Right kidney (tissue), 1 donor: ENCODE data around the gene RNF180.
"Not testable (repeated sequence)": the region's sequence is repeated elsewhere in the genome, so short reads cannot be mapped to it uniquely, and the experiment has no call there.

Experiments used
- DNase-seq: peaks from one replicate; pipeline ENCODE4 v3.0.0-alpha.2; 2016

The RNF180 gene

DNA sequence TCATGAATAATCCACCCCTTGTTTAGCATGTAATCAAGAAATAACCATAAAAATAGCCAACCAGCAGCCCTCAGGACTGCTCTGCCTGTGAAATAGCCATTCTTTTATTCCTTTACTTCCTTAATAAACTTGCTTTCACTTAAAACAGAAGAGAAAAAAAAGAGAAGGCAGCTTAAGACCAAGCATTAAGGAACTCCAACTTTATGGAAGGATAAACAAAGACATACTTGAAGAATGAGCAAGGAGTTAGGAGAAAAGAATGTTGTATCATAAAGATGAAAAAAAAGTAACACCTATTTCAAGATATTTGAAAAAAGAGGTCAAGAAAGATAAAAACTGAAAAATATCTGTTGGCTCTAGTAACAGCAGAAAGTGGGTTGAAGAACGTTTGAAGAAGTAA, 107.6 kb downstream of the RNF180 start:
- DNase-seq = no peak

DNA sequence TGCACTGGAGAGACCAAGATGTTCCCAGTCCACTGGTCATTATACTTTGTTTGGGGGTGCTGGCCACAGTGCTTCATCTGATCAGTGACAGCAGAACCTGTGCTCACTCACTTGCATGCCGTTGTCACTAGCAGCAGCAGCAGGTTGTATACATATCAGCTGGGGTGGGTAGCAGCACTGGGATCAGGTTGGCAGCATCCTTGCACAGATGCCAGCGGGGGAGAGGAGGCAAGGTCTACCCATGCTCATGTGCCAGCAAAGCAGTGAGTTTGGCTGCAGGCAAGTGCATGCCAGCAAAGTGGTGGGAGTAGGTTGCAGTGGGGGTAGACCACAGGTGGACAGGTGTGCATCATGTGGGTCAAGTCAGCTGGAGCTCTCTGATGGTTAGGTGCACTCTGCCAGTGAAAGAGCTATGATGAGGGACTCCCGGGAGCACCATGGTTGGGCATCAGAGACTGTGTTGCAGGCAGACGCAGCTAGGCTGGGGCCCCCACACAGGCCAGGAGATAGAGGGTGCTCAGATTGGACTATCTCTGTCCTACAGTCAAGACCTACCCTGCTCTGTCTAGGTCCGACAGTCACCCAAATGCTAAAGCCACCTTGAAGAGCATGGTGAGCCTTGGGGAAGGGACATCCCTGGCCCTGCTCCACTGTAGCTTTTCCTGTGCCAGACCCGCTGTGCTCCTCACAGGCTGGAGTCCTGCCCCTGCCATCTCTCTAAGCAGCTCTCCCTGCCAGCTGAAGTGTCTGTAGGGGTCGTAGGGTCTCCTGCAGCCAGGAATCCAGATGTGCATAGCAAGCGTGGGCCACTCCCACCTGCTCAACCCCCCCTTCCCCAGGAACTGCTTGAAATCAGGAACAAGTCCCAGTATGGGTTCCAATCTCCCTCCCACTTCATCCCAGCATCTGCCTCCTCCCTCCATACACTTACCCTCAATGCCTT, 119.8 kb downstream of the RNF180 start:
- no peak for DNase-seq

DNA sequence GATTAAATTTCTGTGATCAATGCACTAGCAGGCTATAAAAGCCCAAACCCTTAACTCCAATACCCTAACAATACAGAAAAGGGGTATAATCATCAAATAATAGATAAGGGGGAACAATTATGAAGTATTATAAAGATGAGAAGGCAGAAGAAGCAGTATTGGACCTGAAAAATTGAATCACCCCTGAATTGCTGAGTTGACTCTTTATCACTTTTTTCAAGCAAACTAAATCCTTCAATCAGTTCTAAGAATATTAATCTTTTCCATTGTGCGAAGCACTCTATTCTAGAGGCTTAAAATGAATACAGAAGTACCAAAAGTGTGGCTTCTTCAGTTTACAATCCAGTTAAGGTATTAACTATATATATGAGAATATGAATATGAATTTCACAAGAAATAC, 120.7 kb downstream of the RNF180 start:
- DNase-seq = no peak

DNA sequence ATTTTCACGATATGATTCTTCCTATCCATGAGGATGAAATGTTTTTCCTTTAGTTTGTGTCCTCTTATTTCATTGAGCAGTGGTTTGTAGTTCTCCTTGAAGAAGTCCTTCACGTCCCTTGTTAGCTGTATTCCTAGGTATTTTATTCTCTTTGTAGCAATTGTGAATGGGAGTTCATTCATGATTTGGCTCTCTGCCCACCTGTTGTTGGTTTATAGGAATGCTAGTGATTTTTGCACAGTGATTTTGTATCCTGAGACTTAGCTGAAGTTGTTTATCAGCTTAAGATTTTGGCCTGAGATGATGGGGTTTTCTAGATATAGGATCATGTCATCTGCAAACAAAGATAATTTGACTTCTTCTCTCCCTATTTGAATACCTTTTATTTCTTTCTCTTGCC, 122.9 kb downstream of the RNF180 start:
- DNase-seq = not testable (repeated sequence)

DNA sequence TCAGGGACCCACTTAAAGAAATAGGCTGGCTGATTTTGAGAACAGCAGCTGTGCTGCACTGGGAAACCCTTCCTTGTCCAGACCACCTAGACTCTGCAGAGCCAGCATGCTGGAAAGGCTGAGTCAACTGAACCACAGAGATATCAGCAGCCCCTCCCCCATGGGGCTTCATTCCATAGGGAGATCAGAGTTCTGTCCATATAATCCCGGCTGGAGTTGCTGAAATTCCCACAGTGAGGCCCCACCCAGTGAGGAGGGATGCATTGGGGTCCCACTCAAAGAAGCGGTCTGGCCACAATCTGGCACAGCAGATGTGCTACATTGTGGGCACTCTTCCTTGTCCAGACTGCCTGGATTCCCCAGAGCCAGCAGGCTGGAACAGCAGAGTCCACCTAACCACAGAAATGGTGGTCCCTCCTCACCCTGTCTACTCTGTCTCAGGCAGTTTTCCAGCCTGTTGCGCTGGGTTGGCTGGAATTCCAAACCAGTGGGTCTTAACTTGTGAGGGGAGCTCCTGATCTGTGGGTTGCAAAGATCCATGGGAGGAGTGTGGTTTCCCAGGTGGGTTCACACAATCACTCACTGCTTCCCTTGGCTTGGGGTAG, 127.1 kb downstream of the RNF180 start:
- DNase-seq = no peak

DNA sequence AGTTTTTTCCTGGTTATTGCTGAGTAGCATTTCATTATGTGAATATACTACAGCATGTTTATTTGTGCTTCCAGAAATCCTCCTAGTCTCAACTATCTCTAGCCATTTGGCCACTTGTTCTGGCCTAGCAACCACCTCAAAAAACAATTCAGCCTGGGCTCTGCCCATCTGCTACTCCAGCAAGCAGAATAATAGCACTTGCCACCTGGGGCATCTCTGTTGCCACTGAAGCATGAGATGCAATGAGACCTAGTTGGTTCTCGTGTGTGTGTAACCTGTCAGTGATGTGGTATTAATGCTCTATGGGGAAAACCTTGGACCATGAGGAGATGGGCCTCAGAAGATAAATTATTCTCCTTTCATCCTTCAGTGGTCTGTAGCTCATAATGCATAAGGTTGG, 129.5 kb downstream of the RNF180 start:
- no peak for DNase-seq

DNA sequence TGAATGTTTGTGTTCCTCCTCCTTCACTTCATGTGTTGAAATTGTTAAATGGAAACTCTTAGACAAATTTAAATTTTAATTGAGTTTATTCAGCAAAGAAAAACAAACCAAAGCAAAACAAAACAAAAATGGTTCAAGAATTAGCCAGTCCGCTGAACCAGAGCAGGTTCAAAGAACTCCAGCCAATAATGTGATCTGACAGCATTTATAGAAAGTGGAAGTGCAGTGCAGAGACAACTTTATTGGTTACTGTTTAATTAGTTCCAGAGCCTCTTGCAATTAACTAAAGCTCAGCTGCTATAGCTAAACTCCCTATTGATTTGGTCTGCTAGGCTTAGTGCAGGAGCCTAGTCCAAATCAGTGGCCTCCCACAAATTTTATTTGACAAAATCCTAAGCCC, 132.9 kb downstream of the RNF180 start:
- DNase-seq = peak; percentile 9

DNA sequence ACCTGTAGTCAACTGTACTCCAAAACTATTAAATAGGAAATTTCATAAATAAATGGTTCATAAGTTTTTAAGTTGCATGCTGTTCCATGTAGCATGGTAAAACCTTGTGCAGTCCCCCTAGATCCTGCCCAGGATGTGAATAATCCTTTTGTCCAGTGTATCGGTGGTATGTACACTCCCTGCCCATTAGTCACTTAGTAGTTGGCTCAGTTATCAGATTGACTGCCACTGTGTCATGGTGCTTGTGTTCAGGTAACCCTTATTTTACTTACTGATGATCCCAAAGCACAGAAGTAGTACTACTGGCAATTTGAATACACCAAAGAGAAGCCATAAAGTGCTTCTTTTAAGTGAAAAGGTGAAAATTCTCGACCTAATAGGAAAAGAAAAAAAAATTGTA, 134.2 kb downstream of the RNF180 start:
- no peak for DNase-seq

DNA sequence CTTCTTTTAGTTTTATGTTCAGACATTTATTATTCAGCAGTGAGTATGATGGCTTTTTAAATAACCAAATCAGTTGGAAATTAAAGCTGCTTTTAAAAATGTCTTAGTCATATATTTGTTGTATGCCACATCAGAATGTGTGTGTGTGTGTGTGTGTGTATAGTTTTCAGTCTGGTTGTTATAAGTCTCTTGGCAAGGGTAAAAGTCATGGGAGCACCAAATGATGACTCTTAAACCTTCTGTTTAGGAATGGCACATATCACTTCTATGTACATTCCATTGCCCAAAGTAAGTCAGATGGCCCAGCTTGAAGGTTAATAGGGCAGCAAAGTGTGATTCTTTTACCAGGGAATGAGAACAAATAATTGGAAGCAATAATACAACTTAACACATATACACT, 135.9 kb downstream of the RNF180 start:
- DNase-seq = no peak

DNA sequence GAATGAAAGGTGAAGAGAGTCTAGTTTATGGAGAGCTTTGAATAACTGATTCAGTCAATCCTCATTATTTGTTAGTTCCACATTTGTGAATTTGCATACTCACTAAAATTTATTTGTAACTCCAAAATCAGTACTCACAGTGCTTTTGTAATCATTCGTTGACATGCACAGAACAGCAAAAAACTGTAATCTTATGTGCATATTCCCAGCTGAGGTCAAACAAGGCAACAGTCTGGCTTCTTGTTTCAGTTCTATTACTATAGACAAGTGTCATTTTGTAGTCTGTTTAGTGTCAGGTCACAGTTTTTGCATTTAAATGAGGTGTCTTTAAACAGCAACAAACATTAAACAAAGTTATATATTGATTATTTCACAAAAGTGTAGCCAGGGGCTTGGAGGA, 142.5 kb downstream of the RNF180 start:
- DNase-seq = no peak

DNA sequence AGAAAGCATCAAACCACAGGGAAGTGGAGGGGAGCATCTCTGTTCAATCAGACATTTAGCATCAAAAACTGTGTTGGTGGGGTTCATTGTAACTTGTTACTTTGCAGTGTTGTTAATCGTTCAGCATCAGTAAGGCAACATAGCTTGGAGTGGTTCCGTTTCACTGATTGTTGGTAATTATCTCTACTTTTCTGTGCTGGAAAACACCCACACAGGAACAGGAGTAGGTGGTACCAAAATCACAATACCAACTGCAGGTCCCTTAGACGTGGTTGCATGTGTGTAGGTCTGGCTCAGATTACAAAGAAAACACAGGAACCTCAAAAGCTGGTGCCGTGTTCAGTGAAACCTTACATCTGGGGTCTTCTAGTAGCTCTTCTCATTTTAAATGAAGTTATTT, 146.8 kb downstream of the RNF180 start:
- no peak for DNase-seq

DNA sequence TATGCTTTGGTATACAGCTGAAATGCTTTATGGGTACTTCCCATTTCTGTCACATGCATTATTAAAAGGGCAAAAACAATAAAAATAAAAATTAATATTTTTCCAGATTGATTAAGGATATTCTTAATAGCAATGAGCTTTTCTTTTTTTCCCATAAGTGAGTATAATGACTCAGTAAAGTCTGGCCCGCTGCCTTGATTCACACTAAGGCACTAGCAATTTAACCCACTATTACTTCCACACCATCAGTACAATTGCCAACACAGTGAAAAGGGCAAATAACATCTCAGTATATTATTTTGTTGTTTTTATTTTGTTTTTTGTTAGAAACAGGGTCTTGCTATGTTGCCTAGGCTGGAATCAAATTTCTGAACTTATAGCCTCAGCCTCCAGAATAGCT, 150.1 kb downstream of the RNF180 start:
- DNase-seq = no peak

DNA sequence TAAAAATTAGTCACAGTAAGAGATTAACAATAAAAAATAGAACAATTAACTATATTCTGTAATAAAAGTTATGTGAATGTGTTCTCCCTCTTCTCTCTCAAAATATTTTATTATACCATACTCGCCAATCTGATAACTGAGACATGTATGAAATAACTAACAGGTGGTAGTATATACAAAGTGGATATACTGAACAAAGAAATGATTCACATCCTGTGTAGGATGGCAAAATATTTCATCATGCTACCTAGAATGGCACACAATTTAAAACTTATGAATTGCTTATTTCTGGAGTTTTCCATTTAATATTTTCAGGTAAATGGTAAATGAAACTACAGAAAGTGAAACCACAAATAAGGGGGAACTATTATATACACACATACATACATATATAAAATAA, 152.5 kb downstream of the RNF180 start:
- DNase-seq = no peak

DNA sequence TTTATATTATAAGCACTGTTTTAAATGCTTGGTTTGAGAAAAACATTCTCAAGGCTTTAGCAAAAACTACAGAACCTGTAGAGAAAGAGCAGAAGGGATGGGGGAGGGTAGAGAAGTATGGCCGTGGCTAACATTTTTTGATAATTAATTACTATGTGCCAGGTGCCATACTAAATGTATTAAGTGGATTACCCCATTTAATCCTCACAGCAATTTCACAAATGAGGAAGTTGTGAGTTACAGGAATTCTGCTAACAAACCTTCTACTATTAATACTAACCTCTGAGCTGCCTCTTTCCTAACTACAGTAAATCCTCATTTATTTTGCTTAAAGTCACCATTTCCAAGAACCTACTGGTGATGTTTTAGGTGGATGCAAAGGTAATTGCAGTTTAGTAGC, 157.9 kb downstream of the RNF180 start:
- DNase-seq = no peak

DNA sequence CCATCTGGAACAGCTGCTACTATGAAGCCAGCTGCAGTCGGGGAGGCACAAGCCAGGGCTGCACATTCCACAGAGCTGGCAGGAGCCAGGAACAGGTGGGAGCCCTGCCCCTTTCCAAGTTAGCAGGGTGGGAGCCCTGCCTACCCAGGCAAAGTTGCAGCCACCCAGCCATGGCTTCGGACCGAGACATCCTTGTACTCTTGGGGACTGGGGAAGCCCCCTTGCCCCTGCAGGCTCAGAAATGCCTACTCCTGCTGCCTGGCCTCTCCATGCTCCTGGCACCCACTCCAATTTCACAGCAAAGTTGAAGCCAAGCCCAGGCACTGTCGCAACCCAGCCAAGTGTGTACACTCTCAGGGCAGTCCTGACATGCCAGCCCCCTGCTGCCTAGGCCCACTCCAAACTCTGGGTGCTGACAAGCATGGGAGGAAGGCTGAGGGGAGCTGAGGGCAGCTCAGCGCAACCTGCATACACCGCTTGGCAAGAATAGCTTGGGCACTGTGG, 165.1 kb downstream of the RNF180 start:
- DNase-seq = no peak

DNA sequence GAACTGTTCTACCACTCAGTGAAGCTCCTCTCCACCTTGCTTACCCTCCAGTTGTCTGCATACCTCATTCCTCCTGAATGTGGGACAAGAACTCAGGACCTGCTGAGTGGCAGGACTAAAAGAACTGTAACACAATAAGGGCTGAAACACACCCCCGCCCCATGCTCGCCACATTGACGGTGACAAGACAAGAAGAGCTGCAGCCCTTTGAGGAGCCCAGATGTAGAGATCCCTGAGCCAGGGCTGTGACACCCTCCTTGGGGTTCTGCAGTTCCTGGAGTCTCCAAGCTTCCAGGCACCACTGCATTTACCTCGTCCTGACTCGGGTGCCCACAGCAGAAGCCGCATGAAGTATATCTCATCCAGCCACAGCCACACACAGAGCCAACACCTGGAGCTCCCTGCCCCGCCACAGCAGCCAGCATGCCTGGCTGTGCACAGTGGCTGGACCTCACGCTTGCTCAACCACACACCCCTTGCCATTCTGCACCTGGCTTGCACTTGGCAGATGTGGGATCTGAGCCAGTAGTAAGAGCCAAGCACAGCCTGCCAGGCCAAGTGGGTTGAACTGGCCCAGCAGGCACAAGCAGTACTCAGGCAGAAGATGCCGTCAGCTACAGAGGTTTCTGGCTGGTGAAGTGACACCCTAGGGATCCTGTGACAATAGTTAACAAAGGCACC, 166.1 kb downstream of the RNF180 start:
- DNase-seq = no peak

DNA sequence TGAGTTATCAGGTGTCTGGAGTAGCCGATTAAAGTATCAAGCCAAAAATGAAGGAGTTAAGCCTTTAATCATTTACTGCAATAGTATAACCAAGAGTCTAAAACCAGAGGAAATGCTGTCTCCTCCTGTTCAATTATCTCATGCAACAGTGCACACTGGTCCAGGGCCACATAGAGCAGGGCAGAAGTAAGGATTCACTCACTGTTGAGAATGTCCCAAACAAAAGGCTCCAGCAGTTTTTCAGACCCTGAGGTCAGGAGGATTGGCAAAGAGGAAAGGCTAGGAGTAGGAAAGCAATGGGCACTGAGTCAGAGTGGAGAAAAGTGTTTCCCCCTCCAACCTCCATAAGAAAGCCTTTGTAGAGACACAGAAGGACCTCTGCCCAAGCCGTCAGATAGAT, 168.2 kb downstream of the RNF180 start:
- no peak for DNase-seq

DNA sequence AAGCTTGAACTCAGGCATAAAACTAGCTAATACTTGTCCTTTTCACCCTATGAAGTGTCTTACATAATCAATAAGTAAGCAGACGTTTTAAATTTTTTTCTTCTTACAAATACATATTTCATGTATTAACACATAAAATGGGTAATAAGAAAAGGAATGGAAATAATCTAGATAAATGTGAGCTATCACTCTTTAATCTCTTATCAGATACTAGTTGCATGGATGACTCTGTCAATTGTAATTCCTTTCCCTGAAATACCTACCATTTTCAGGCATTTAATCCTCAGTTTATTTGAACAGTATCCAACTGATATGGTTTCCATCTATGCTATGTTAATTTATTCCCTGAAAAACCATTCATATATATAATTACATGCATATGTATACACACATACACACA, 174.1 kb downstream of the RNF180 start:
- DNase-seq = no peak

DNA sequence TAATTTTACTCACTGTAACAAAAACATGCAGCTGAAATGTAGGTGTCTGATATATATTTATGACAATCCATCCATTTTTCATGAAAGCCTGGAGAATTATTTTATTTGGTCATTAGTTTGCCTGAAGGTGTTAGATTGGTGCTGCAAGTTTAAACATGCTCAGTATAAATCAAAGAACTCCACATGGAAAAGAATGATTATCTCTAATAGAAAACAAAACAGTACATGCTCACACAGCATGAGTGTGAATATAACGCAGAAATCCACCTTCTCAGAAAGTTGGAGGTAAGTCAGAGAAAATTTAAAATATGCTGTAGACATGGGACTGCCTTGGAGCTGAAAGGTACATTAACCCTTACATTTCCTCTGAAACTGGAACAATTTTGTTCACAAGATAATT, 174.7 kb downstream of the RNF180 start:
- DNase-seq = no peak

DNA sequence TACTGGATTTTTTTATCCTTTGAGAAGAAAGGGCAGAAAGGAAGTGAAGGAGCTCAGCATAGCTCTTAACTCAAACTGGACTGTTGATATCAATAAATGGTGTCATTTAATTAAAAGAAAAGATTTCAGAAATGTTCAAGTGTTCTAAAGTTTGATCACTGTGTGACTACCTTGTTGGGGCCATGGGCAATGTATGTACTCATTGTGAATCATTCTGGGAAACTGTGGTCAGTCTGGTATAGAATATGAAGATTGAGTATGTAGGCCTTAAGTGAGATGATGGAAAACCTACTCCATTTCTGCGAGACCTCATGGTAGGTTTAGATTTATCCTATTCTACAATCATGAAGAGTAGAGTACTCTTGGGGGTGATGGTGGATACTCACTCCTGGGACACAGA, 175.7 kb downstream of the RNF180 start:
- DNase-seq = no peak

DNA sequence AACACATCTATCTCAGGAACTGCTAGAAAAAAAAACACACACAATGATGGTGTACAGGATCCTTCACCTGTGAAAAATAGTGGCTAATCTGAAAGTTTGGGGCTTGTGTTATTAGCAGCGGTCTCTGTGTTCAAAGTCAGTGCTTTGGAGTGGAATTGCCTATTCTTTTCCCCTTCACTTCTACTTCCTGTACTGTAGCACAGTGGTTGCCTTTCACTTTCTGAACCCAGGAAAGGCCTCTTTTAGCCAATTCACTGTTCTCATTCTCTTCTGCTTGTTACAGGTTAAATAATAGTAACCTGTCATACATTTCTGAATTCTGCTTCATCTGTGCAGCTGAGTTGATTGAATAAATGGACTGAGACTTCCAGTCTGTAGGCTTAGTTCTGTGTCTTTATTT, 178.9 kb downstream of the RNF180 start:
- no peak for DNase-seq

DNA sequence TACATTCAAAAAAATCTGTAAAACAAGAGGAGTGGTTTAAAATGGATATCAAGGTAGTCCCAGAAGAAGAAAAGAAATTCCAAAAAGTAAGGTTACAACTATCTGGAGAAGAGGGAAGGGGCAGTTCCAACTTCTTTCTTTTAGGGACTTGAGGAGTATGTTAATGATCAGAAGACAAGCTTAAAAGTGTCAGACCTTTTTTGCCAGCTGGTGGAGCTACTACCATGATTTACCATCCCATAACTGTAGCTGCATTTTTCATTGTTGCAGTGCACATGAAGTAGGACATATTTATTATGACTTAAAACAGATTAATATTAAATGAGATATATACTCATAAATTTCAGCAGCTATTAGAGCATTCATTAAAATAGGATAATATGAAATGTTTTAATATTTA, 181.7 kb downstream of the RNF180 start:
- DNase-seq = no peak

DNA sequence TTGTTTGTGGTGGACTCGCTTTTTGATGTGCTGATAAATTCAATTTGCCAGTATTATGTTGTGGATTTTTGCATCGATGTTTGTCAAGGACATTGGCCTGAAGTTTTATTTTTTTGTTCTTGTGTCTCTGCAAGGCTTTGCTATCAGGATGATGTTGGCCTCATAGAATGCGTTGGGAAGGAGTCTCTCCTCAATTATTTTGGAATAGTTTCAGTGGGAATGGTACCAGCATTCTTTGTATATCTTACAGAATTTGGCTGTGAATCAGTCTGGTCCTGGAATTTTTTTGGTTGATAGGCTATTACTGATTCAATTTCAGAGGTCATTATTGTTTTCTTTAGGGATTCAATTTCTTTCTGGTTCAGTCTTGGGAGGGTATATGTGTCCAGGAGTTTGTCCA, 198.8 kb downstream of the RNF180 start:
- DNase-seq = no peak
